HCT116 (cell line): Measurements from ENCODE around the gene CYB5D1. TPM values are rescaled to one million over a fixed set of nuclear protein-coding genes. Genes with fewer than 3 reads are reported as not detected.

ENCODE experiments used
- ATAC-seq: fragments of 200-7000 bp; cut with Tn5 transposase; 2 replicates; pipeline ENCODE4 v1.9.1; 2020; ENCODE audit warnings: mild to moderate bottlenecking, moderate library complexity
- BruUV-seq: library from RNA; stranded (reverse); fragments of 400-500 nt; replicated peaks from 2 replicates; lab custom pipeline; 2021; lab: Mats Ljungman, UMichigan
- CTCF ChIA-PET: fragments of 300-600 bp; sonication (Branson Sonifier 250); formaldehyde crosslinking; loops from one replicate; lab custom pipeline; 2021; ENCODE audit warnings: antibody characterized with exemption; lab: Charles Lee
- POLR2A ChIA-PET: fragments of 300-600, 350-600 bp; sonication (Branson Sonifier 250); formaldehyde crosslinking; loops from one replicate; lab custom pipeline; 2021; ENCODE audit warnings: antibody characterized with exemption; lab: Charles Lee
- RAD21 ChIA-PET, 2 experiments: fragments of 300-600 bp; sonication (Branson Sonifier 250); formaldehyde crosslinking; loops; one replicate each; lab custom pipeline; 2023; ENCODE audit warnings: low total read pairs in 2 of 2; ENCODE audit not compliant: uncharacterized antibody in 2 of 2, unreplicated experiment in 2 of 2, low non-redundant PET in 1 of 2; lab: Charles Lee
- DNase-seq: peaks from one replicate; pipeline ENCODE4 v3.0.0-alpha.2; 2010; ENCODE audit warnings: low read depth, low spot score
- H2AFZ ChIP-seq: fragments of 200-600 bp; shearing (Covaris generic), sonication (generic); 2 replicates; pipeline ENCODE4 v1.6.1; 2017; ENCODE audit warnings: low read depth, mixed run types, mixed read lengths, antibody characterized with exemption, low read length; ENCODE audit not compliant: poor library complexity, severe bottlenecking
- H3K27ac ChIP-seq: 2 replicates; pipeline ENCODE4 v1.5.1; 2012; ENCODE audit warnings: low read depth, low read length
- H3K27me3 ChIP-seq: fragments of 200-600 bp; sonication (generic); 2 replicates; pipeline ENCODE4 v1.6.1; 2016; ENCODE audit warnings: mixed run types, low read length, mixed read lengths; ENCODE audit not compliant: insufficient read depth
- H3K36me3 ChIP-seq, 2 experiments: fragments of 200-500 bp in 1 of 2; fragments of 200-600 bp in 1 of 2; sonication (Bioruptor generic) in 1 of 2; sonication (generic) in 1 of 2; 2 replicates each; pipeline versions ENCODE4 v1.5.1 to v1.6.1; 2014 to 2016; ENCODE audit warnings: low read length in 2 of 2, inconsistent platforms in 1 of 2, mixed read lengths in 1 of 2, mixed run types in 1 of 2; ENCODE audit not compliant: insufficient read depth in 2 of 2, control insufficient read depth in 1 of 2
- H3K4me1 ChIP-seq, 2 experiments: fragments of 200-600 bp in 1 of 2; sonication (generic) in 1 of 2; 2 replicates each; pipeline versions ENCODE4 v1.5.1 to v1.6.1; 2012 to 2017; ENCODE audit warnings: low read length in 2 of 2, inconsistent platforms in 1 of 2, mild to moderate bottlenecking in 1 of 2, mixed read lengths in 1 of 2, mixed run types in 1 of 2, moderate library complexity in 1 of 2; ENCODE audit not compliant: insufficient read depth in 2 of 2, control insufficient read depth in 1 of 2
- H3K4me2 ChIP-seq: fragments of 200-600 bp; sonication (generic); 2 replicates; pipeline ENCODE4 v1.6.1; 2017; ENCODE audit warnings: mixed run types, low read length, mixed read lengths
- H3K4me3 ChIP-seq, 2 experiments: fragments of 200-600 bp in 1 of 2; sonication (generic) in 1 of 2; replicated peaks in 1 of 2; 2 replicates each; pipeline ENCODE4 v1.5.1; 2011 to 2016; ENCODE audit warnings: low read length in 2 of 2, control low read depth in 1 of 2, low read depth in 1 of 2, mild to moderate bottlenecking in 1 of 2, mixed read lengths in 1 of 2, mixed run types in 1 of 2
- H3K79me2 ChIP-seq: fragments of 200-600 bp; sonication (generic); 2 replicates; pipeline ENCODE4 v1.6.1; 2017; ENCODE audit warnings: mild to moderate bottlenecking, mixed run types, low read length, moderate library complexity, mixed read lengths; ENCODE audit not compliant: insufficient read depth
- H3K9ac ChIP-seq: fragments of 200-600 bp; sonication (generic); 2 replicates; pipeline ENCODE4 v1.6.1; 2016; ENCODE audit warnings: low read length, mixed read lengths
- H3K9me2 ChIP-seq: fragments of 200-600 bp; sonication (generic), shearing (Covaris generic); 2 replicates; pipeline ENCODE4 v1.6.1; 2017; ENCODE audit warnings: mixed run types, mild to moderate bottlenecking, moderate library complexity; ENCODE audit not compliant: insufficient read depth
- H3K9me3 ChIP-seq, 2 experiments: fragments of 200-500 bp in 1 of 2; fragments of 200-600 bp in 1 of 2; sonication (Bioruptor generic) in 1 of 2; sonication (generic) in 1 of 2; 2 replicates each; pipeline ENCODE4 v1.6.1; 2014 to 2017; ENCODE audit warnings: low read length in 2 of 2, mixed read lengths in 2 of 2, inconsistent platforms in 1 of 2, low read depth in 1 of 2, mild to moderate bottlenecking in 1 of 2, mixed run types in 1 of 2, moderate library complexity in 1 of 2; ENCODE audit not compliant: control insufficient read depth in 1 of 2, insufficient read depth in 1 of 2
- H4K20me1 ChIP-seq: fragments of 200-600 bp; sonication (generic), shearing (Covaris generic); 2 replicates; pipeline ENCODE4 v1.6.1; 2017; ENCODE audit warnings: mixed run types, mild to moderate bottlenecking, moderate library complexity; ENCODE audit not compliant: insufficient read depth
- FOSL1 ChIP-seq: IDR thresholded peaks from 2 replicates; pipeline ENCODE4 v1.6.1; 2012; ENCODE audit warnings: low read depth
- JUND ChIP-seq: IDR thresholded peaks from 2 replicates; pipeline ENCODE4 v1.6.1; 2012
- RAD21 ChIP-seq: IDR thresholded peaks from 2 replicates; pipeline ENCODE4 v1.6.1; 2012; ENCODE audit warnings: low read depth, mild to moderate bottlenecking
- REST ChIP-seq: IDR thresholded peaks from 2 replicates; pipeline ENCODE4 v1.6.1; 2012; ENCODE audit warnings: low read depth
- TCF7L2 ChIP-seq: IDR thresholded peaks from 2 replicates; pipeline ENCODE4 v1.7.0; 2011; ENCODE audit warnings: borderline replicate concordance, inconsistent platforms; ENCODE audit not compliant: insufficient read depth, insufficient read length; ENCODE audit errors: extremely low read depth
- YY1 ChIP-seq: IDR thresholded peaks from 2 replicates; pipeline ENCODE4 v1.6.1; 2011; ENCODE audit warnings: low read length, low read depth, moderate library complexity, mild to moderate bottlenecking; ENCODE audit not compliant: insufficient replicate concordance; ENCODE audit errors: extremely low read depth
- ZFX ChIP-seq: fragments of 450-650 bp; IDR thresholded peaks from 2 replicates; pipeline ENCODE4 v1.6.1; 2017
- ZNF274 ChIP-seq: fragments of 200-500 bp; sonication (Bioruptor generic); IDR thresholded peaks from 2 replicates; pipeline ENCODE4 v1.6.1; 2014; ENCODE audit warnings: mild to moderate bottlenecking, low read depth, low read length, inconsistent platforms
- intact Hi-C: fragments of 100-400 bp; cut with micrococcal nuclease; formaldehyde crosslinking; loops from 2 replicates; pipeline ENCODE4 v1.10.0; 2022
- total RNA-seq: library from RNA; stranded (reverse); gene quantifications from one replicate; pipeline ENCODE4 v1.2.1, GENCODE V29; 2021; ENCODE audit not compliant: unreplicated experiment
- TF ChIP-seq, protein P1 (sequence below), 3 experiments: fragments of 200-600 bp in 1 of 3; sonication (generic) in 1 of 3; IDR thresholded peaks in 2 of 3; conservative IDR thresholded peaks in 1 of 3; 2 replicates each; pipeline ENCODE4 v1.5.1; 2012 to 2017; ENCODE audit warnings: low read depth in 2 of 3, low read length in 2 of 3, antibody characterized with exemption in 1 of 3, borderline replicate concordance in 1 of 3, control low read depth in 1 of 3, mild to moderate bottlenecking in 1 of 3, mixed read lengths in 1 of 3, mixed run types in 1 of 3, moderate library complexity in 1 of 3; ENCODE audit not compliant: insufficient read depth in 1 of 3

Gene CYB5D1
- total RNA-seq, 1 experiment from 2014 or later, result 21.5 TPM

DNA sequence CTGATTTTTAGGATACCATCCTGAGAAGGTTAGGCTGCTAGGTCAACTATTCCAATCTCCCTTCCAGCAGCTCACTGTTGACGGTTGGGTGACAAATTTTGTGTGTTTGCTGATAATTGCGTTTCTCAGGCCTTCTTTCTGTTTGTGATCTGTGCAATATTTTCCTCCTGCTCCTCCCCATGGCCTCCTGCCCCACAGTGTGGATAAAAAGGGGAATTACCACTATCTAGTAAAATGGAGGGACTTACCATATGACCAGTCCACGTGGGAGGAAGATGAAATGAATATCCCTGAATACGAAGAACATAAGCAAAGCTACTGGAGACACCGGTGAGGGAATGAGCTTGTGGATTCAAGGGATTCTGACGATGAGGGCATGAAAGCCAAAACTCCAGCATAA lies 40.0 kb downstream of the CYB5D1 start:
- peaks cover 31 to 51% of the 10 kb centered on the region in 2 experiments; a peak in 3 of 4 replicates for H3K36me3 ChIP-seq
- H3K4me3 ChIP-seq, result no peak overlapping the region
- H3K27me3 ChIP-seq, result no peaks in the 10 kb centered on the region
- intact Hi-C loops, result loop anchor here (1.0 to 5.0 kb wide), 2 partner anchors 35 to 75 kb away; no protein-coding TSS in a partner anchor
- H2AFZ ChIP-seq, result no peak overlapping the region
- no TSS peak for BruUV-seq
- H3K9ac ChIP-seq, result no peak overlapping the region
- DNase-seq, result no peak
- RAD21 ChIA-PET, result no interaction called here
- H3K79me2 ChIP-seq, result no peaks in the 10 kb centered on the region
- no peak for TF ChIP-seq YY1
- TF ChIP-seq FOSL1, result no peak
- no peak for TF ChIP-seq JUND
- TF ChIP-seq TCF7L2, result no peak
- no peak for TF ChIP-seq ZFX
- TF ChIP-seq, protein P1, sequence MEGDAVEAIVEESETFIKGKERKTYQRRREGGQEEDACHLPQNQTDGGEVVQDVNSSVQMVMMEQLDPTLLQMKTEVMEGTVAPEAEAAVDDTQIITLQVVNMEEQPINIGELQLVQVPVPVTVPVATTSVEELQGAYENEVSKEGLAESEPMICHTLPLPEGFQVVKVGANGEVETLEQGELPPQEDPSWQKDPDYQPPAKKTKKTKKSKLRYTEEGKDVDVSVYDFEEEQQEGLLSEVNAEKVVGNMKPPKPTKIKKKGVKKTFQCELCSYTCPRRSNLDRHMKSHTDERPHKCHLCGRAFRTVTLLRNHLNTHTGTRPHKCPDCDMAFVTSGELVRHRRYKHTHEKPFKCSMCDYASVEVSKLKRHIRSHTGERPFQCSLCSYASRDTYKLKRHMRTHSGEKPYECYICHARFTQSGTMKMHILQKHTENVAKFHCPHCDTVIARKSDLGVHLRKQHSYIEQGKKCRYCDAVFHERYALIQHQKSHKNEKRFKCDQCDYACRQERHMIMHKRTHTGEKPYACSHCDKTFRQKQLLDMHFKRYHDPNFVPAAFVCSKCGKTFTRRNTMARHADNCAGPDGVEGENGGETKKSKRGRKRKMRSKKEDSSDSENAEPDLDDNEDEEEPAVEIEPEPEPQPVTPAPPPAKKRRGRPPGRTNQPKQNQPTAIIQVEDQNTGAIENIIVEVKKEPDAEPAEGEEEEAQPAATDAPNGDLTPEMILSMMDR (IDR thresholded peaks at IDR 0.05 in 2 of 3, conservative IDR thresholded peaks at IDR 0.05 in 1 of 3; ENCODE audit: borderline replicate concordance in 1 of 3, insufficient read depth in 1 of 3, low read depth in 2 of 3, low read length in 2 of 3), result peak; percentile 34 to 69 (median 59); a peak in 4 of 6 replicates
- no peak for TF ChIP-seq ZNF274
- no peak for TF ChIP-seq REST
- TF ChIP-seq RAD21, result peak; percentile 77
- no peak overlapping the region for H3K4me2 ChIP-seq
- CTCF ChIA-PET, result interaction anchor here (0.6 to 1.3 kb wide), 3 partner anchors 35 to 159 kb away, joined by 3 to 4 read pairs (median 3); partner anchors contain the start of gene KDM6B
- H3K9me2 ChIP-seq, result no peaks in the 10 kb centered on the region
- no peaks in the 10 kb centered on the region for H4K20me1 ChIP-seq
- H3K27ac ChIP-seq, result no peak overlapping the region
- POLR2A ChIA-PET, result no interaction called here
- H3K9me3 ChIP-seq, result no peaks in the 10 kb centered on the region
- H3K4me1 ChIP-seq, result no peaks in the 10 kb centered on the region; a peak in 1 of 4 replicates
- ATAC-seq, result peak; percentile 64
